ENCODE data around the gene B4GALT2. TPM values are rescaled to one million over a fixed set of nuclear protein-coding genes. Genes with fewer than 3 reads are reported as not detected.

B4GALT2 gene
- total RNA-seq, 1 experiment from 2014 or later, result 70.9 TPM

GRCh38 chr1:43993206-43993914 lies 14.3 kb downstream of the B4GALT2 start:
- Mint-ChIP-seq H3K4me1 (peaks cover 16 to 28% of the 10 kb centered on the region in 2 experiments), H3K27me3 (ENCODE audit: low read depth) (peaks cover 6% of the 10 kb centered on the region), H3K27ac (no peak overlapping the region), H3K36me3 (ENCODE audit: insufficient read depth in 1 of 3, low read depth in 3 of 3) (peaks cover 4 to 6% (median 5%) of the 10 kb centered on the region in 3 experiments; a peak in 5 of 7 replicates), H3K4me3 (peak overlapping the region in 1 of 2 experiments; percentile 81; a peak in 1 of 5 replicates), H3K9me3 (no peaks in the 10 kb centered on the region)
- Histone ChIP-seq H3K9me3 (ENCODE audit: control insufficient read depth, low read depth, low read length) (no peaks in the 10 kb centered on the region), H2AK5ac (ENCODE audit: insufficient read length, low read length) (no peak overlapping the region), H2AFZ (ENCODE audit: low read length) (no peak overlapping the region), H4K91ac (ENCODE audit: insufficient read length, low read depth, low read length) (no peak overlapping the region), H3K4me2 (ENCODE audit: insufficient read depth, insufficient read length, low read length) (no peak overlapping the region), H2BK5ac (ENCODE audit: insufficient read length, low read length) (no peak overlapping the region), H3K23ac (ENCODE audit: insufficient read length, low read depth, low read length) (no peak overlapping the region), H3K79me1 (ENCODE audit: insufficient read depth, low read depth, low read length, poor library complexity, severe bottlenecking) (no peaks in the 10 kb centered on the region), H3K18ac (ENCODE audit: insufficient read length, low read depth, low read length) (no peak overlapping the region), H3K9ac (ENCODE audit: extremely low read depth, insufficient read length, low read length) (no peak overlapping the region), H3K4ac (ENCODE audit: low read depth, low read length) (no peak overlapping the region), H3T11ph (ENCODE audit: low read length) (no peak overlapping the region), H3K56ac (ENCODE audit: insufficient read length, low read depth, low read length) (no peak overlapping the region), H3K27ac (ENCODE audit: insufficient read length, low read depth, low read length) (no peak overlapping the region), H3K4me1 (ENCODE audit: insufficient read depth, low read length) (no peaks in the 10 kb centered on the region), H3K27me3 (ENCODE audit: insufficient read depth, low read length) (no peaks in the 10 kb centered on the region), H2BK12ac (ENCODE audit: insufficient read length, low read depth, low read length) (no peak overlapping the region), H4K20me1 (ENCODE audit: control insufficient read depth, insufficient read depth, insufficient read length) (no peaks in the 10 kb centered on the region), H3K79me2 (ENCODE audit: insufficient read depth, low read length) (no peaks in the 10 kb centered on the region), H4K8ac (replicated peaks; ENCODE audit: insufficient read length, low read depth, low read length) (no peak overlapping the region), H3K14ac (ENCODE audit: insufficient read depth, low read length) (no peak overlapping the region), H2BK20ac (ENCODE audit: low read depth, low read length, poor library complexity, severe bottlenecking) (no peak overlapping the region), H2BK120ac (ENCODE audit: low read depth, low read length, poor library complexity, severe bottlenecking) (no peak overlapping the region), H4K5ac (ENCODE audit: insufficient read length, low read depth, low read length) (no peak overlapping the region), H2BK15ac (ENCODE audit: low read depth, low read length) (no peak overlapping the region), H3K23me2 (ENCODE audit: insufficient read length, low read depth, low read length, poor library complexity, severe bottlenecking) (peaks cover 10% of the 10 kb centered on the region)
- no CpG with 5 or more reads among the region's 9 CpGs for WGBS (ENCODE audit: extremely low coverage, insufficient read length, low lambda C conversion rate)
- DNase-seq, result no peak
- no peak for TF ChIP-seq CTCF (conservative IDR thresholded peaks at IDR 0.05)
